Transverse colon (tissue), 4 donors: ENCODE measurements around the gene CAPN11.

Experiments used
- CTCF ChIP-seq, 5 experiments: fragments of 200-600 bp in 3 of 5; fragments of 450-650 bp in 2 of 5; sonication (generic) in 3 of 5; IDR thresholded peaks; 1 replicate in 2 of 5; 2 replicates in 3 of 5; pipeline ENCODE4 v1.5.1; 2016 to 2017; ENCODE audit warnings: antibody characterized with exemption in 5 of 5, inconsistent platforms in 3 of 5, mild to moderate bottlenecking in 2 of 5, moderate library complexity in 1 of 5
- POLR2A ChIP-seq: fragments of 450-650 bp; IDR thresholded peaks from one replicate; pipeline ENCODE4 v1.6.1; 2016; ENCODE audit warnings: antibody characterized with exemption, mild to moderate bottlenecking, moderate library complexity
- POLR2AphosphoS5 ChIP-seq, 3 donors: sonication (generic); formaldehyde crosslinking; IDR thresholded peaks; one replicate each; pipeline ENCODE4 v1.6.1; 2016; ENCODE audit warnings: antibody characterized with exemption in 3 of 3

- TF ChIP-seq CTCF (IDR thresholded peaks at IDR 0.05) = no peak
- no peak for TF ChIP-seq POLR2AphosphoS5 (IDR thresholded peaks at IDR 0.05)
- no peak for TF ChIP-seq POLR2A
These were observed 4.4 kb downstream of the CAPN11 start for GRCh38 chr6:44162876-44163625.
